ENCODE measurements around the gene CCNG1.
"Not testable (repeated sequence)": the region's sequence is repeated elsewhere in the genome, so short reads cannot be mapped to it uniquely, and the experiment has no call there.

The CCNG1 gene

GRCh38 chr5:163437309-163438182 is at the start of gene CCNG1:
CCNG1 (plus strand) TSS chr5:163437595; CDS start chr5:163439257, 1,662 bp downstream.
- TF ChIP-seq CTCF (IDR thresholded peaks at IDR 0.05; ENCODE audit: unreplicated experiment in 3 of 3), result no peak
- Mint-ChIP-seq H3K4me1 (peaks cover 52% of the 10 kb centered on the region), H3K9me3 (no peaks in the 10 kb centered on the region), H3K4me3 (peak within 1 kb of the TSS; percentile 87 to 98 (median 98)), H3K27me3 (ENCODE audit: low read depth) (no peaks in the 10 kb centered on the region), H3K27ac (peak within 1 kb of the TSS; percentile 78 to 98 (median 96)), H3K36me3 (ENCODE audit: low read depth) (peaks cover 31% of the 10 kb centered on the region)

- no peaks in the 10 kb centered on the region for H3K27me3 Mint-ChIP-seq (ENCODE audit: low read depth)
- TF ChIP-seq CTCF (IDR thresholded peaks at IDR 0.05; ENCODE audit: unreplicated experiment in 3 of 3), result no peak
- H3K4me3 Mint-ChIP-seq, result no peak overlapping the region
- H3K9me3 Mint-ChIP-seq, result peaks cover 19% of the 10 kb centered on the region
- H3K36me3 Mint-ChIP-seq (ENCODE audit: low read depth), result peaks cover 4% of the 10 kb centered on the region
- no peak overlapping the region for H3K27ac Mint-ChIP-seq
- no peaks in the 10 kb centered on the region for H3K4me1 Mint-ChIP-seq
Observed at GRCh38 chr5:163395792-163396191, 41.6 kb upstream of the CCNG1 start.

- not testable (repeated sequence) for H3K4me3 Mint-ChIP-seq; H3K36me3 Mint-ChIP-seq (ENCODE audit: low read depth); H3K27me3 Mint-ChIP-seq (ENCODE audit: low read depth); H3K4me1 Mint-ChIP-seq; H3K27ac Mint-ChIP-seq
- peaks cover 14% of the 10 kb centered on the region for H3K9me3 Mint-ChIP-seq
Observed at GRCh38 chr5:163396818-163397340, 40.5 kb upstream of the CCNG1 start.

- Mint-ChIP-seq H3K4me3 (no peak overlapping the region), H3K4me1 (no peaks in the 10 kb centered on the region), H3K27ac (peak overlapping the region in 1 of 3 experiments; percentile 26), H3K27me3 (ENCODE audit: low read depth) (no peaks in the 10 kb centered on the region), H3K9me3 (peaks cover 14% of the 10 kb centered on the region), H3K36me3 (ENCODE audit: low read depth) (no peaks in the 10 kb centered on the region)
- TF ChIP-seq CTCF (IDR thresholded peaks at IDR 0.05; ENCODE audit: unreplicated experiment in 3 of 3), result no peak
Observed at GRCh38 chr5:163397354-163397753, 40.0 kb upstream of the CCNG1 start.

- H3K27me3 Mint-ChIP-seq (ENCODE audit: low read depth), result no peaks in the 10 kb centered on the region
- no peak overlapping the region for H3K4me3 Mint-ChIP-seq
- TF ChIP-seq CTCF (IDR thresholded peaks at IDR 0.05; ENCODE audit: unreplicated experiment in 3 of 3), result no peak
- no peaks in the 10 kb centered on the region for H3K36me3 Mint-ChIP-seq (ENCODE audit: low read depth)
- no peaks in the 10 kb centered on the region for H3K4me1 Mint-ChIP-seq
- no peak overlapping the region for H3K27ac Mint-ChIP-seq
- H3K9me3 Mint-ChIP-seq, result no peaks in the 10 kb centered on the region
Observed at GRCh38 chr5:163399923-163400322, 37.5 kb upstream of the CCNG1 start.

GRCh38 chr5:163401271-163401670 is 36.1 kb upstream of the CCNG1 start:
- H3K27ac Mint-ChIP-seq, result no peak overlapping the region
- no peaks in the 10 kb centered on the region for H3K4me1 Mint-ChIP-seq
- no peak overlapping the region for H3K4me3 Mint-ChIP-seq
- no peaks in the 10 kb centered on the region for H3K27me3 Mint-ChIP-seq (ENCODE audit: low read depth)
- no peaks in the 10 kb centered on the region for H3K36me3 Mint-ChIP-seq (ENCODE audit: low read depth)
- TF ChIP-seq CTCF (IDR thresholded peaks at IDR 0.05; ENCODE audit: unreplicated experiment in 3 of 3), result no peak
- no peaks in the 10 kb centered on the region for H3K9me3 Mint-ChIP-seq
